HL-60/S4 treated with retinoic acid at 250 ng/mL for 4 days and 3 days (cell line): Measurements from ENCODE around the gene ADGRD1.
"Not testable (repeated sequence)": the region's sequence is repeated elsewhere in the genome, so short reads cannot be mapped to it uniquely, and the experiment has no call there.

ENCODE experiments used
- in situ Hi-C: fragments of 300-500 bp; cut with MboI; formaldehyde crosslinking; loops from 2 replicates; pipeline ENCODE4 v1.7.0; 2022; ENCODE audit warnings: low sequenced_read_pairs

ADGRD1 gene

GRCh38 chr12:130982565-130983225, 29.0 kb downstream of the ADGRD1 start:
- in situ Hi-C loops, result no loop called here

- in situ Hi-C loops, result no loop called here
Observed at GRCh38 chr12:130983328-130984017, 29.8 kb downstream of the ADGRD1 start.

DNA sequence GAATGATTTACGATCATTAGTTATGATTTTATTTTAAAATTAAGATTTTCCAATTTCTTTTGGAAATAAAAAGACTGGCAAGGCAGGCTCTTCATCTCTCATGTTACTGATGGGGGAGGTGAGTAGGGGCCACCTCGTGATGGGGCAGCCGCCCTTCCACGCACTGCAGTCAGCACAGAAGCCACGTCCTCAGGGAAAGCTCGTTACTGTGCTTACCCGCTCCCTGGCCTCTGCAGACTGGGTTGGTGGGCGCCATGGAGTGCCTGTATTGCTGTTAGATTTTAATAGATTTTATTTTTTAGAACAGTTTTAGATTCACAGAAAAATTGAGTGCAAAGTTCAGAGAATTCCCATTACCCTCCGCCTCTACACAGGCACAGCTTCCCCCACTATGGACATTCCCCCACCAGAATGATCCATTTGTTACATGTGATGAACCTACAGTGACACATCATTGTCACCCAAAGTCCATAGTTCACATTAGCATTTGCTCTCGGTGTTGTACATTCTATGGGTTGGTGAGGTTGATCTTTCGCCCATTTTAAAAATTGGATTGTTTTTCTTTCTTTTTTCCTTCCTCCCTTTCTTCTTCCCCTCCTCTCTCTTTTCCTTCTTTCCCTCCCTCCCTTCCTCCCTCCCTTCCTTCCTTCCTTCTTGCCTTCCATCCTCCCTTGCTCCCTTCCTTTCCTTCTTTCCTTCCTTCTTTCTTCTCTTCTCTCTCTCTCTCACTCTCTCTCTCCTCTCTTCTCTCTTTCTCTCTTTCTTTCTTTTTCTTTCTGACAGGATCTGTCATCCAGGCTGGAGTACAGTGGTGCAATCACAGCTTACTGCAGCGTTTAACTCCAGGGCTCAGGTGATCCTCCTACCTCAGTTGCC, 30.7 kb downstream of the ADGRD1 start:
- in situ Hi-C loops, result no loop called here

- in situ Hi-C loops, result no loop called here
Observed at GRCh38 chr12:130987151-130987931, 33.6 kb downstream of the ADGRD1 start.

GRCh38 chr12:130988261-130988660, 34.6 kb downstream of the ADGRD1 start:
- in situ Hi-C loops, result no loop called here

DNA sequence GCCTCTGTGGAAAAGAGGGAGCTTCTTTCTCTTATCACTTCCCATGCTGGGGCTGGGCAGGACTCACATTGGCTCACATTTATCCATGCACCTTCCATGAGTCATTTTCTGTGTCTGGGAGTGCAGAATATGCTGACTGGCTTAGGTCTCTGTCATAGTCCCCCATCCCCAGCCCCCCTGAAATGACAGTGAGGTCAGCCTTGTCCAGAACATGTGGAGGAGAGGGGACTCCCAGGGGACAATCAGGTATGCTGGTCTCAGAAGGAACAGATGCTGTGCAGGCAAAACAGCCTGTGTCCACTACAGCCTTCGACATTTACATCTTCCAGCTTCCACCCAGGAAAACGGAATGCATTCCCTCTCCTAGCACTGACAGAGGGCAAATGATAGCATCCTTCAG, 35.0 kb downstream of the ADGRD1 start:
- in situ Hi-C loops, result no loop called here

DNA sequence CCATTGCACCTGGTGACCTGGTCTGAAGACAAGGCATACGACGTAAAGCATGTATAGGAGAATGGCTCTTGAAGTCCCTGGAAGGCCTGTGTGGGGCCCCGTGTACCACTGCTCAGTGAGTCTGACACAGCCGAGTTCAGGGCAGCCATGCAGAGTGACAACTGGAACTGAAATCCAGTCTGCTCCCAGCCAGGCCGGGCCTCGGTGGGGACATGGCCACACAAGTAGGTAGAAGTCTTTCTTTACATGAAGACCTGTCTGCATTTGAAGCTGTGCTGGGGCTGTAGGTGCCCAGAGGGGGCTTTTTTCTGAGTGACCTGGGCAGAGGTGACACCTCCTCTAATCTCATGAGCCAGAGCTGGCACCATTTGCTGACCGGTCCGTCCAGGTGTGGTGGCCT, 35.7 kb downstream of the ADGRD1 start:
- in situ Hi-C loops, result no loop called here

- in situ Hi-C loops, result no loop called here
Observed at GRCh38 chr12:130990034-130990433, 36.3 kb downstream of the ADGRD1 start.

DNA sequence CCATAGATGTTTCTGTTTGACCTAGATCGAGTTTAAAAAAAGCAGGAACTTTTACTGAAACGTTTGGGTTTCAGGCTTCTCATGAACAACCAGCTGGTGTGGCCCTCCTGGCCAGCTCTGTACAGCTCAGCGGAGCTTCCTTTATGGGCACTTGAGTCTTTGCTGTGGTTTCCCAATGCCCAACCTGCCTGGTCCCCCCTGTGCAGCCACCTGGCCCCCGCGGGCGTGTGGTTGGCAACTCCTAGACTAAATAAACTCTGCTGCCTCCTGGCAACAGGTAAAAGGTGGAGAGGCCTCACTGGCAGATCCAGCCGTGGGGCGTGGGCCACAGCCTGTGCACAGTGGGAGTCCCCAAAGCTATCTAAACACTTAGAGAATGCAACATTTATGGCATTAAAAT, 38.7 kb downstream of the ADGRD1 start:
- in situ Hi-C loops, result no loop called here

DNA sequence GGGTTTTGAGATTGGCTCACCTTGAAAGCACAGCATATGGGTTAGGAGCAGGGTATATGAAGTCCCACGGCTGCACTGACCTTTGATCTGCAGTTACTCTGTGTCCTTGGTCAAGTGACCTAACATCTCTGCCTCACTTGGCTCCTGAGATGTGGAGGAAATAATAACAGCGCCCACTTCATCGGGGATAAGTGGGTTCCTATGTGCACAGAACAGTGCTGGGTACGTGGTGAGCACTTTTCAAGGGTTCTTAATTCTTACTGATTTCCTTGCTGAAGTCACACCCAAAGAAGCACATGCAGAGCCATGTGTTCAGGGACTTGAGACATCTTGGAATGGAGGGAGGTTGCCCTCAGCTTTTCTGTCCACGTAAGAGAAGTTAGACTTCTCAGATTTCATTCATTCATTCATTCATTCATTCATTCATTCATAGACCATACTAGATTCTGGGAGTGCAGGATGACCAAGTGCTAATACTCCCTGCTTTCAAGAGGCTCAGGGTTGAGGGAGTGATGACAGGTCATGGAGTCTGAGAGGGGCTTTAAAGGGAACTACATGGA, 39.4 kb downstream of the ADGRD1 start:
- in situ Hi-C loops, result no loop called here

- in situ Hi-C loops, result no loop called here
Observed at GRCh38 chr12:130993759-130994670, 40.3 kb downstream of the ADGRD1 start.

DNA sequence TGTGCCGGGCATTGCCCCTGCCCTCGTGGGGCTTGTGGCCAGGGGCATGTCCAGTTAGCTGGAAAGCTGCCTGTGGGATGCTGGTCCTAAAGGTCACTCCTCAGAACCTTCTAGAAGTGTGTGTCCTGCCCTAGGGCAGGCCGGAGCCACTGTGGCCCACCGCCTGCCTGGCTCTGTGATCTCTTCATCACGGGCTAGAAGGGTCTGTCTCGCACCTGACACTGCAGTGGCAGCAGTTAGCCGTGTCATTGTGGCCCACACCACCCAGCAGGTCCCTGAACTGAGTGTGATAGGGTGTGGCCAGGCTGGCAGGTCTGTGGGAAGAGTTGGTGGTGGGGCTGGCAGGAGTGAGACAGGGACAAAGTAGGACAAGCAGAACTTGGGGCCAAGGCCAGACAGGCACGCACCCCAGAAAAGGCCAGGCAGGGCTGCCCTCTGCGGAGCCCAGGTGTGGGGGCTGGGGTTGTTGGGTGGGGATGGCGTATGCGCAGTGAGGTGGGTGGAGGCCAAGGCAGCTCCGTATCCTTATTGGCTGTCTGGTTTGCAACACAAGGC, 41.2 kb downstream of the ADGRD1 start:
- in situ Hi-C loops, result no loop called here

- in situ Hi-C loops, result not testable (repeated sequence)
Observed at GRCh38 chr12:130995386-130995969, 41.8 kb downstream of the ADGRD1 start.

- in situ Hi-C loops, result no loop called here
Observed at GRCh38 chr12:130998136-130998535, 44.4 kb downstream of the ADGRD1 start.

- in situ Hi-C loops, result no loop called here
Observed at GRCh38 chr12:131000000-131000486, 46.3 kb downstream of the ADGRD1 start.

DNA sequence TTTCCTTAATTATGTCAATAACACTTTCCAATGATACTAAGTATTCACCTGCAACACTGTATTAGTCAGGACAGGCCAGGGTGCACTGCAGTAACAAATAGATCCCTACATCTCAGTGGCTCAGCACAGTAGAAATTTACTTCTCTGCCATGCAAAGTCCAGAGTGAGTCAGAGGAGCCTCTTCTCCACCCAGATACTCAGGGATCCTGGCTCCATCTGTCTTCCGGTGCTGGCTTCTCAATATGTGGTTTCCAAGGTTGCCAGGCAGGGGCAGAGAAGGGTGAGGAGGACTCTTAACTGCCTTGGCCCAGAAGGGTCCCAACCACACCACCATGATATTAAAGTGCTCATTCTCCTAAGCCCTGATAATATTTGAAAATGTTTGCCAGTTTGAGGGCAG, 47.8 kb downstream of the ADGRD1 start:
- in situ Hi-C loops, result no loop called here

- in situ Hi-C loops, result no loop called here
Observed at GRCh38 chr12:131002216-131002631, 48.5 kb downstream of the ADGRD1 start.

- in situ Hi-C loops, result no loop called here
Observed at GRCh38 chr12:131003036-131003715, 49.5 kb downstream of the ADGRD1 start.
